OCI-LY3 (cell line): ENCODE data around the gene MFSD12.

Experiments used
- EZH2phosphoT487 ChIP-seq: fragments of 200-600 bp; shearing (Covaris generic); IDR thresholded peaks from 2 replicates; pipeline ENCODE4 v1.6.1; 2018; ENCODE audit warnings: antibody characterized with exemption, mixed run types, low read depth
- TF ChIP-seq, protein P1 (sequence below): fragments of 200-600, 300-600 bp; sonication (generic); IDR thresholded peaks from 2 replicates; pipeline ENCODE4 v1.5.1; 2014; ENCODE audit warnings: antibody characterized with exemption, low read length, low read depth

DNA sequence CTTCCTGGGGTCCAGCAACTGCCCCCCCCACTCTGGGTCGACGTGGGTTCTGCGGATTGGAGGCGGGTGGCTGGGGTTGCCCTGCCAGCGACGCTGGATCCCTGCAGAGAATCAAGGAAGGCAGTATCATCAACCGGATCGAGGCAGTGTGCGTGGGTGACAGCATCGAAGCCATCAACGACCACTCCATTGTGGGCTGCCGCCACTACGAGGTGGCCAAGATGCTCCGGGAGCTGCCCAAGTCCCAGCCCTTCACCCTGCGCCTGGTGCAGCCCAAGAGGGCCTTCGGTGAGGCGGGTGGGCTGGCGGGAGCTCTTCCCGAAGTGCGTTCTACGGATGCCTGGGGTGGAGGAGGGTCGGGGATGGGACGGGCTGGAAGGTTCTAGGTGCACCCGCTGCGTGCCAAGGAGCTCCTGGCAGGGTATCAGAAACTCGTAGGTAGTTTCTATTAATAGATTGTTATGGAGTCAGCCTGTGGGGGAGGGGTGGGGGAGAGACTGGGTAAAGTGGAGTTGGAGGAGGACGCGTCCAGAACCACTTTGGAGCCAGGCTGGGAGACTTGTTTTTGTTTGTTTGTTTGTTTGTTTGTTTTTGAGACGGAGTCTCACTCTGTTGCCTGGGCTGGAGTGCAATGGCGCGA, 29.4 kb upstream of the MFSD12 start:
- TF ChIP-seq, protein P1, sequence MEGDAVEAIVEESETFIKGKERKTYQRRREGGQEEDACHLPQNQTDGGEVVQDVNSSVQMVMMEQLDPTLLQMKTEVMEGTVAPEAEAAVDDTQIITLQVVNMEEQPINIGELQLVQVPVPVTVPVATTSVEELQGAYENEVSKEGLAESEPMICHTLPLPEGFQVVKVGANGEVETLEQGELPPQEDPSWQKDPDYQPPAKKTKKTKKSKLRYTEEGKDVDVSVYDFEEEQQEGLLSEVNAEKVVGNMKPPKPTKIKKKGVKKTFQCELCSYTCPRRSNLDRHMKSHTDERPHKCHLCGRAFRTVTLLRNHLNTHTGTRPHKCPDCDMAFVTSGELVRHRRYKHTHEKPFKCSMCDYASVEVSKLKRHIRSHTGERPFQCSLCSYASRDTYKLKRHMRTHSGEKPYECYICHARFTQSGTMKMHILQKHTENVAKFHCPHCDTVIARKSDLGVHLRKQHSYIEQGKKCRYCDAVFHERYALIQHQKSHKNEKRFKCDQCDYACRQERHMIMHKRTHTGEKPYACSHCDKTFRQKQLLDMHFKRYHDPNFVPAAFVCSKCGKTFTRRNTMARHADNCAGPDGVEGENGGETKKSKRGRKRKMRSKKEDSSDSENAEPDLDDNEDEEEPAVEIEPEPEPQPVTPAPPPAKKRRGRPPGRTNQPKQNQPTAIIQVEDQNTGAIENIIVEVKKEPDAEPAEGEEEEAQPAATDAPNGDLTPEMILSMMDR: no peak
- no peak for TF ChIP-seq EZH2phosphoT487
